HepG2 (cell line): ENCODE results near the gene PGPEP1. TPM values are rescaled to one million over a fixed set of nuclear protein-coding genes. Genes with fewer than 3 reads are reported as not detected.

Source experiments
- BHLHE40 ChIP-seq: IDR thresholded peaks from 2 replicates; pipeline ENCODE4 v1.6.1; 2011; ENCODE audit warnings: low read length, improper control_type of control experiment
- GATAD1 ChIP-seq: IDR thresholded peaks from 2 replicates; pipeline ENCODE4 v1.6.1; 2016; ENCODE audit warnings: missing genetic modification reagents, missing compliant biosample characterization
- HOXA9 ChIP-seq: sonication (generic); formaldehyde crosslinking; IDR thresholded peaks from 2 replicates; pipeline ENCODE4 v1.8.1; 2022; ENCODE audit warnings: missing genetic modification reagents, mild to moderate bottlenecking, moderate library complexity, borderline replicate concordance
- KLF11 ChIP-seq: IDR thresholded peaks from 2 replicates; pipeline ENCODE4 v1.6.1; 2016; ENCODE audit warnings: missing compliant biosample characterization
- MAFK ChIP-seq, 2 experiments: IDR thresholded peaks in 1 of 2; conservative IDR thresholded peaks in 1 of 2; 2 replicates each; pipeline ENCODE4 v1.6.1; 2011; ENCODE audit warnings: improper control_type of control experiment in 2 of 2, low read length in 2 of 2
- MTF2 ChIP-seq: sonication (generic); formaldehyde crosslinking; IDR thresholded peaks from 2 replicates; pipeline ENCODE4 v1.5.0; 2020; ENCODE audit warnings: missing genetic modification reagents, borderline replicate concordance
- STAT5B ChIP-seq: sonication (generic); formaldehyde crosslinking; IDR thresholded peaks from 2 replicates; pipeline ENCODE4 v1.4.0; 2020; ENCODE audit warnings: missing genetic modification reagents
- ZNF180 ChIP-seq: sonication (generic); formaldehyde crosslinking; IDR thresholded peaks from 2 replicates; pipeline ENCODE4 v1.4.0; 2020; ENCODE audit warnings: low read depth, missing genetic modification reagents, borderline replicate concordance
- ZNF205 ChIP-seq: IDR thresholded peaks from 2 replicates; pipeline ENCODE4 v1.6.1; 2018; ENCODE audit warnings: missing biosample characterization, missing genetic modification reagents
- ZNF331 ChIP-seq: sonication (generic); formaldehyde crosslinking; IDR thresholded peaks from 2 replicates; pipeline ENCODE4 v1.4.0; 2020; ENCODE audit warnings: missing genetic modification reagents
- ZNF382 ChIP-seq: sonication (generic); formaldehyde crosslinking; IDR thresholded peaks from 2 replicates; pipeline ENCODE4 v1.5.0; 2020; ENCODE audit warnings: missing genetic modification reagents, mild to moderate bottlenecking, borderline replicate concordance
- ZNF530 ChIP-seq: sonication (generic); formaldehyde crosslinking; IDR thresholded peaks from 2 replicates; pipeline ENCODE4 v1.5.0; 2020; ENCODE audit warnings: low read depth, mild to moderate bottlenecking, missing genetic modification reagents
- polyA plus RNA-seq, 8 experiments: library from polyadenylated mRNA; depleted of rRNA in 3 of 8; stranded (reverse) in 7 of 8; unstranded in 1 of 8; fragments of >200 nt; fragmentation: Illumina TruSeq in 4 of 8; extraction: Trizol in 4 of 8; gene quantifications; 2 replicates each; pipeline versions ENCODE4 v1.2.1 to v1.2.3, GENCODE V29; 2011 to 2016; ENCODE audit warnings: low read depth in 4 of 8, missing spikeins in 1 of 8, mixed read lengths in 1 of 8; ENCODE audit not compliant: insufficient read depth in 1 of 8
- total RNA-seq, 5 experiments: library from RNA; depleted of rRNA; stranded (reverse); fragments of >200 nt; fragmentation: Illumina TruSeq; extraction: Trizol; gene quantifications; 2 replicates each; pipeline ENCODE4 v1.2.3, GENCODE V29; 2016; ENCODE audit warnings: low read depth in 1 of 5
- TF ChIP-seq, protein P1 (sequence below): sonication (generic); formaldehyde crosslinking; IDR thresholded peaks from 2 replicates; pipeline ENCODE4 v1.4.0; 2020; ENCODE audit warnings: missing genetic modification reagents
- TF ChIP-seq, protein P2 (sequence below): sonication (generic); formaldehyde crosslinking; IDR thresholded peaks from 2 replicates; pipeline ENCODE4 v1.4.0; 2020; ENCODE audit warnings: missing genetic modification reagents
- TF ChIP-seq, protein P3 (sequence below): sonication (generic); formaldehyde crosslinking; IDR thresholded peaks from 2 replicates; pipeline ENCODE4 v1.4.0; 2020; ENCODE audit warnings: mild to moderate bottlenecking, missing genetic modification reagents
- TF ChIP-seq, protein P4 (sequence below): sonication (generic); formaldehyde crosslinking; IDR thresholded peaks from 2 replicates; pipeline ENCODE4 v1.9.0; 2021; ENCODE audit warnings: mild to moderate bottlenecking, missing genetic modification reagents

PGPEP1 gene
- total and polyA plus RNA-seq, 2 of the 13 experiments (the other 11 are each of a cell fraction or from before 2014, with no cell fraction given), result 53.1 to 56.6 TPM

DNA sequence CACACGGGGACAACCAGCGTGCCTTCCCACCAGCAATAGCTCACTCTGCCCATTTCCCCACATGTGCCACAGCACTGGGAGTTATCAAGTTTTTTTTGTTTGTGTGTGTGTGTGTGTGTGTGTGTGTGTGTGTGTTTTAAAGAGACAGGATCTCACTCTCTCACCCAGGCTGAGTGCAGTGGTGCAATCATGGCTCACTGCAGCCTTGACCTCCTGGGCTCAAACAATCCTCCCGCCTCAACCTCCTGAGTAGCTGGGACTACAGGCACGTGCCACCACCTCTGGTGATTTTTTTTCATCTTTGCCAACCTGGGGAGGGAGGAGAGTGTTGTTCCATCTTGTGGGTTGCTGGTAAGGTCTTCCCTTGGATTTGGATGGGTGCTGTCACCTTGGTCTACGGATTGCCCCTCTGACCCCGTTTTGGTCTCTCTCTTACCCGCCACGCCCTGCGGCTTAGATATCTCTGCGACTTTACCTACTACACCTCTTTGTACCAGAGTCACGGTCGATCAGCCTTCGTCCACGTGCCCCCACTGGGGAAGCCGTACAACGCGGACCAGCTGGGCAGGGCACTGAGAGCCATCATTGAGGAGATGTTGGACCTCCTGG is 22.6 kb downstream of the PGPEP1 start (continued):
- no peak for TF ChIP-seq HOXA9 (CRISPR knock-in tag)
- no peak for TF ChIP-seq GATAD1 (CRISPR knock-in tag)
- TF ChIP-seq BHLHE40, result peak; percentile 90
- no peak for TF ChIP-seq ZNF331 (CRISPR knock-in tag)
- no peak for TF ChIP-seq ZNF530
- TF ChIP-seq, protein P1, sequence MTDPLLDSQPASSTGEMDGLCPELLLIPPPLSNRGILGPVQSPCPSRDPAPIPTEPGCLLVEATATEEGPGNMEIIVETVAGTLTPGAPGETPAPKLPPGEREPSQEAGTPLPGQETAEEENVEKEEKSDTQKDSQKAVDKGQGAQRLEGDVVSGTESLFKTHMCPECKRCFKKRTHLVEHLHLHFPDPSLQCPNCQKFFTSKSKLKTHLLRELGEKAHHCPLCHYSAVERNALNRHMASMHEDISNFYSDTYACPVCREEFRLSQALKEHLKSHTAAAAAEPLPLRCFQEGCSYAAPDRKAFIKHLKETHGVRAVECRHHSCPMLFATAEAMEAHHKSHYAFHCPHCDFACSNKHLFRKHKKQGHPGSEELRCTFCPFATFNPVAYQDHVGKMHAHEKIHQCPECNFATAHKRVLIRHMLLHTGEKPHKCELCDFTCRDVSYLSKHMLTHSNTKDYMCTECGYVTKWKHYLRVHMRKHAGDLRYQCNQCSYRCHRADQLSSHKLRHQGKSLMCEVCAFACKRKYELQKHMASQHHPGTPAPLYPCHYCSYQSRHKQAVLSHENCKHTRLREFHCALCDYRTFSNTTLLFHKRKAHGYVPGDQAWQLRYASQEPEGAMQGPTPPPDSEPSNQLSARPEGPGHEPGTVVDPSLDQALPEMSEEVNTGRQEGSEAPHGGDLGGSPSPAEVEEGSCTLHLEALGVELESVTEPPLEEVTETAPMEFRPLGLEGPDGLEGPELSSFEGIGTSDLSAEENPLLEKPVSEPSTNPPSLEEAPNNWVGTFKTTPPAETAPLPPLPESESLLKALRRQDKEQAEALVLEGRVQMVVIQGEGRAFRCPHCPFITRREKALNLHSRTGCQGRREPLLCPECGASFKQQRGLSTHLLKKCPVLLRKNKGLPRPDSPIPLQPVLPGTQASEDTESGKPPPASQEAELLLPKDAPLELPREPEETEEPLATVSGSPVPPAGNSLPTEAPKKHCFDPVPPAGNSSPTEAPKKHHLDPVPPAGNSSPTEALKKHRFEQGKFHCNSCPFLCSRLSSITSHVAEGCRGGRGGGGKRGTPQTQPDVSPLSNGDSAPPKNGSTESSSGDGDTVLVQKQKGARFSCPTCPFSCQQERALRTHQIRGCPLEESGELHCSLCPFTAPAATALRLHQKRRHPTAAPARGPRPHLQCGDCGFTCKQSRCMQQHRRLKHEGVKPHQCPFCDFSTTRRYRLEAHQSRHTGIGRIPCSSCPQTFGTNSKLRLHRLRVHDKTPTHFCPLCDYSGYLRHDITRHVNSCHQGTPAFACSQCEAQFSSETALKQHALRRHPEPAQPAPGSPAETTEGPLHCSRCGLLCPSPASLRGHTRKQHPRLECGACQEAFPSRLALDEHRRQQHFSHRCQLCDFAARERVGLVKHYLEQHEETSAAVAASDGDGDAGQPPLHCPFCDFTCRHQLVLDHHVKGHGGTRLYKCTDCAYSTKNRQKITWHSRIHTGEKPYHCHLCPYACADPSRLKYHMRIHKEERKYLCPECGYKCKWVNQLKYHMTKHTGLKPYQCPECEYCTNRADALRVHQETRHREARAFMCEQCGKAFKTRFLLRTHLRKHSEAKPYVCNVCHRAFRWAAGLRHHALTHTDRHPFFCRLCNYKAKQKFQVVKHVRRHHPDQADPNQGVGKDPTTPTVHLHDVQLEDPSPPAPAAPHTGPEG (CRISPR knock-in tag), result no peak; the same call in 1 of the 2 replicates
- TF ChIP-seq MTF2 (CRISPR knock-in tag), result no peak
- TF ChIP-seq ZNF180 (CRISPR knock-in tag), result no peak
- TF ChIP-seq MAFK (conservative IDR thresholded peaks at IDR 0.05 in 1 of 2, IDR thresholded peaks at IDR 0.05 in 1 of 2; ENCODE audit: low read length in 2 of 2), result no peak
- TF ChIP-seq, protein P2, sequence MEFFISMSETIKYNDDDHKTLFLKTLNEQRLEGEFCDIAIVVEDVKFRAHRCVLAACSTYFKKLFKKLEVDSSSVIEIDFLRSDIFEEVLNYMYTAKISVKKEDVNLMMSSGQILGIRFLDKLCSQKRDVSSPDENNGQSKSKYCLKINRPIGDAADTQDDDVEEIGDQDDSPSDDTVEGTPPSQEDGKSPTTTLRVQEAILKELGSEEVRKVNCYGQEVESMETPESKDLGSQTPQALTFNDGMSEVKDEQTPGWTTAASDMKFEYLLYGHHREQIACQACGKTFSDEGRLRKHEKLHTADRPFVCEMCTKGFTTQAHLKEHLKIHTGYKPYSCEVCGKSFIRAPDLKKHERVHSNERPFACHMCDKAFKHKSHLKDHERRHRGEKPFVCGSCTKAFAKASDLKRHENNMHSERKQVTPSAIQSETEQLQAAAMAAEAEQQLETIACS (CRISPR knock-in tag), result no peak
- TF ChIP-seq, protein P3, sequence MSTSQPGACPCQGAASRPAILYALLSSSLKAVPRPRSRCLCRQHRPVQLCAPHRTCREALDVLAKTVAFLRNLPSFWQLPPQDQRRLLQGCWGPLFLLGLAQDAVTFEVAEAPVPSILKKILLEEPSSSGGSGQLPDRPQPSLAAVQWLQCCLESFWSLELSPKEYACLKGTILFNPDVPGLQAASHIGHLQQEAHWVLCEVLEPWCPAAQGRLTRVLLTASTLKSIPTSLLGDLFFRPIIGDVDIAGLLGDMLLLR, result no peak
- no peak for TF ChIP-seq STAT5B
- no peak for TF ChIP-seq ZNF382 (CRISPR knock-in tag)
- TF ChIP-seq KLF11, result no peak
- TF ChIP-seq, protein P4, sequence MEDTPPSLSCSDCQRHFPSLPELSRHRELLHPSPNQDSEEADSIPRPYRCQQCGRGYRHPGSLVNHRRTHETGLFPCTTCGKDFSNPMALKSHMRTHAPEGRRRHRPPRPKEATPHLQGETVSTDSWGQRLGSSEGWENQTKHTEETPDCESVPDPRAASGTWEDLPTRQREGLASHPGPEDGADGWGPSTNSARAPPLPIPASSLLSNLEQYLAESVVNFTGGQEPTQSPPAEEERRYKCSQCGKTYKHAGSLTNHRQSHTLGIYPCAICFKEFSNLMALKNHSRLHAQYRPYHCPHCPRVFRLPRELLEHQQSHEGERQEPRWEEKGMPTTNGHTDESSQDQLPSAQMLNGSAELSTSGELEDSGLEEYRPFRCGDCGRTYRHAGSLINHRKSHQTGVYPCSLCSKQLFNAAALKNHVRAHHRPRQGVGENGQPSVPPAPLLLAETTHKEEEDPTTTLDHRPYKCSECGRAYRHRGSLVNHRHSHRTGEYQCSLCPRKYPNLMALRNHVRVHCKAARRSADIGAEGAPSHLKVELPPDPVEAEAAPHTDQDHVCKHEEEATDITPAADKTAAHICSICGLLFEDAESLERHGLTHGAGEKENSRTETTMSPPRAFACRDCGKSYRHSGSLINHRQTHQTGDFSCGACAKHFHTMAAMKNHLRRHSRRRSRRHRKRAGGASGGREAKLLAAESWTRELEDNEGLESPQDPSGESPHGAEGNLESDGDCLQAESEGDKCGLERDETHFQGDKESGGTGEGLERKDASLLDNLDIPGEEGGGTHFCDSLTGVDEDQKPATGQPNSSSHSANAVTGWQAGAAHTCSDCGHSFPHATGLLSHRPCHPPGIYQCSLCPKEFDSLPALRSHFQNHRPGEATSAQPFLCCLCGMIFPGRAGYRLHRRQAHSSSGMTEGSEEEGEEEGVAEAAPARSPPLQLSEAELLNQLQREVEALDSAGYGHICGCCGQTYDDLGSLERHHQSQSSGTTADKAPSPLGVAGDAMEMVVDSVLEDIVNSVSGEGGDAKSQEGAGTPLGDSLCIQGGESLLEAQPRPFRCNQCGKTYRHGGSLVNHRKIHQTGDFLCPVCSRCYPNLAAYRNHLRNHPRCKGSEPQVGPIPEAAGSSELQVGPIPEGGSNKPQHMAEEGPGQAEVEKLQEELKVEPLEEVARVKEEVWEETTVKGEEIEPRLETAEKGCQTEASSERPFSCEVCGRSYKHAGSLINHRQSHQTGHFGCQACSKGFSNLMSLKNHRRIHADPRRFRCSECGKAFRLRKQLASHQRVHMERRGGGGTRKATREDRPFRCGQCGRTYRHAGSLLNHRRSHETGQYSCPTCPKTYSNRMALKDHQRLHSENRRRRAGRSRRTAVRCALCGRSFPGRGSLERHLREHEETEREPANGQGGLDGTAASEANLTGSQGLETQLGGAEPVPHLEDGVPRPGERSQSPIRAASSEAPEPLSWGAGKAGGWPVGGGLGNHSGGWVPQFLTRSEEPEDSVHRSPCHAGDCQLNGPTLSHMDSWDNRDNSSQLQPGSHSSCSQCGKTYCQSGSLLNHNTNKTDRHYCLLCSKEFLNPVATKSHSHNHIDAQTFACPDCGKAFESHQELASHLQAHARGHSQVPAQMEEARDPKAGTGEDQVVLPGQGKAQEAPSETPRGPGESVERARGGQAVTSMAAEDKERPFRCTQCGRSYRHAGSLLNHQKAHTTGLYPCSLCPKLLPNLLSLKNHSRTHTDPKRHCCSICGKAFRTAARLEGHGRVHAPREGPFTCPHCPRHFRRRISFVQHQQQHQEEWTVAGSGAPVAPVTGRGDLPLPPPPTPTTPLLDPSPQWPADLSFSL (CRISPR knock-in tag), result peak; percentile 97
- no peak for TF ChIP-seq ZNF205 (CRISPR knock-in tag)
